Kidney epithelial cell (primary cell): Measurements from ENCODE around the gene RSPH3. TPM values are rescaled to one million over a fixed set of nuclear protein-coding genes. Genes with fewer than 3 reads are reported as not detected.
"Not testable (repeated sequence)": the region's sequence is repeated elsewhere in the genome, so short reads cannot be mapped to it uniquely, and the experiment has no call there.

Source experiments
- DNase-seq: peaks from one replicate; pipeline ENCODE4 v3.0.0-alpha.2; 2010; ENCODE audit warnings: low read depth
- H3K27me3 ChIP-seq: 2 replicates; pipeline ENCODE4 v1.6.0; 2011; ENCODE audit warnings: low read length; ENCODE audit not compliant: control insufficient read depth, insufficient read depth
- H3K36me3 ChIP-seq: 2 replicates; pipeline ENCODE4 v1.5.1; 2011; ENCODE audit warnings: low read length; ENCODE audit not compliant: control insufficient read depth, insufficient read depth
- H3K4me3 ChIP-seq: 2 replicates; pipeline ENCODE4 v1.5.1; 2011; ENCODE audit warnings: low read depth, mild to moderate bottlenecking, control low read depth, low read length
- CTCF ChIP-seq: IDR thresholded peaks from 2 replicates; pipeline ENCODE4 v1.5.1; 2011; ENCODE audit warnings: mild to moderate bottlenecking, moderate library complexity, low read length, control low read depth, inconsistent platforms; ENCODE audit not compliant: insufficient read depth, poor library complexity, severe bottlenecking
- total RNA-seq: library from RNA; depleted of rRNA; stranded (reverse); fragments of >200 nt; gene quantifications from 2 replicates; pipeline ENCODE4 v1.2.3, GENCODE V29; 2015

The RSPH3 gene
- total RNA-seq, 1 donor from 2014 or later: 8.3 TPM

DNA sequence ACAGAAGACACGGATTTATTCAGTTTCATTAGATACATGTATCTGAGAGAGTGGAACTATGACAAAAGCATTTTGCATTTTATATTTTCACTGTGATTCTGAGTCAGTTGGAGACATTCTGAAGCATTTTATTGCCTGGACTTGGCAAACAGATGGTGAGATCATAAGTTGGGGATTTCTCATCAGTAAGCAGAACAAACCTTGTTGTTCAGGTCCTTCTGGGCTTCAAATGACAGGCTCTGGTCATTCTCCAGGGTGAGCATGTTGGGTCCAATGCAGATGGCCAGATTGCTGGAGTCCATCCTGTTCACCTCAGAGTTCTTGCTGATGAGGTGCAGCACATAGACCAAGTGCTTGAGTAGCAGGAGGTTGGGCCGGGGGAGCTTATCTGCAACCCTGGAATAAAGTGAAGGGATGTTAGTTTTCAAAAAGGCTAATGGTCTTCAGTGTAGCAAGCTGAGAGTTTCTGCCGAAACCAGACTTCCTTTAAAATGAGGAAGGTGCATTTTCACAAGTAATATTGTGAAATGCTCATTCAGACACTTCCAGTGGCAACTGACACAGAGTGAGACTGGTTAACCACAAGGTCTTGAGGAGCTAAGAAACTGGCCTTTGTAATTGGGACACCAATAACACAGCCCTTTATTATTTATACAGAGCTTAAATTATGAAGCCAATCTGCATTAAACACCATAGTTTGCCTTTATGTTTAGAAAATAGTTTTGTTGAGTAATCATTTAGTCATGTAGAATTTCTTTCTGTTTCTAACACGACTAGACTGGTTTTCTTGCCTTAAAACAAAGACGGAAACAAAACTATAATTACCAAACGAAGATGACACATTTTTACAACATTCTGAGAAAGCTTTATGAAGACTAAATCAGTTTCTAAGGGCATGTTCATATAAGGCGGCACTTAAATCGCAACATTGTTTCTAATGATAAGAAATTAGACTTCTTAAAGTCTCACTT, 39.2 kb upstream of the RSPH3 start:
- DNase-seq: no peak
- TF ChIP-seq CTCF: no peak
- Histone ChIP-seq H3K4me3 (no peak overlapping the region), H3K27me3 (no peaks in the 10 kb centered on the region), H3K36me3 (no peaks in the 10 kb centered on the region)

DNA sequence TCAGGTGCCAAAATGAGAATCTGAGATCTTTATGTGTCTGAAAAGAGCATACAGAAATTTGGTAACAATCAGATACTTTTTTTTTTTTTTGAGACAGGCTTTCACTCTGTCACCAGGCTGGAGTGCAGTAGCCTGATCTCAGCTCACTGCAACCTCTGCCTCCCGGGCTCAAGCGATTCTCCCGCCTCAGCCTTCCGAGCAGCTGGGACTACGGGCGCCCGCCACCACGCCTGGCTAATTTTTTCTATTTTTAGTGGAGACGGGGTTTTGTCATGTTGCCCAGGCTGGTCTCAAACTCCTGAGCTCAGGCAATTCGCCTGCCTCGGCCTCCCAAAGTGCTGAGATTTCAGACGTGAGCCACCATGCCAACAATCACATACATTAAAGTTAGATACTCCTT, 38.3 kb upstream of the RSPH3 start:
- not testable (repeated sequence) for H3K4me3 ChIP-seq, H3K27me3 ChIP-seq, H3K36me3 ChIP-seq, DNase-seq

DNA sequence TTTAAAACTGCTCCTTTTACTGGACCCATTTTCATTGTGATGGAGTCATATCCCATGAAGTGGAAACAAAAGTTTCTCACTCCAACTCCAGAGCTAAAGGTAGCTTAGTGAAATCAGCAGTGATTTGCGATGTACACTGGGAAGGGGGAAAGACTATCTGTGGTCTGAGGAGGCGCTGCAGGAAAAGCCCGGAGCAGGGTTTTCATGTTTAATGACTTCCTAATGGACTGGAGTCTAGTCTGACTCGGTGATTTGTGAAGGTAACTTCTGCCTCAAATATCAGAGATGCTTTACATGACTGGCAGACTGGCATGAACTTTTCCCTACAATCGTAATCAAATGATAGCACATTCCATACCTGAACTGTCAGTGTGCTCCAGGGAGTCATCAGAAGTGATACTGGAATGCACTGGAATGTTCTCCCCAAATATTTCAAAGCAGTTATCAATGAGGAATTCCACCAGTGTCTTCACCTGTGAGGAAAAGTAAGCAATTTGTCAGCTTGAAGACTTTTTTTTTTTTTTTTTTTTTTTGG, 37.8 kb upstream of the RSPH3 start:
- no peaks in the 10 kb centered on the region for H3K36me3 ChIP-seq
- no peak overlapping the region for H3K4me3 ChIP-seq
- TF ChIP-seq CTCF: no peak
- DNase-seq: no peak
- no peaks in the 10 kb centered on the region for H3K27me3 ChIP-seq

- DNase-seq: no peak
- TF ChIP-seq CTCF: no peak
- no peak overlapping the region for H3K4me3 ChIP-seq
- no peaks in the 10 kb centered on the region for H3K27me3 ChIP-seq
- no peaks in the 10 kb centered on the region for H3K36me3 ChIP-seq
Observed at GRCh38 chr6:159036673-159037072, 36.7 kb upstream of the RSPH3 start.

DNA sequence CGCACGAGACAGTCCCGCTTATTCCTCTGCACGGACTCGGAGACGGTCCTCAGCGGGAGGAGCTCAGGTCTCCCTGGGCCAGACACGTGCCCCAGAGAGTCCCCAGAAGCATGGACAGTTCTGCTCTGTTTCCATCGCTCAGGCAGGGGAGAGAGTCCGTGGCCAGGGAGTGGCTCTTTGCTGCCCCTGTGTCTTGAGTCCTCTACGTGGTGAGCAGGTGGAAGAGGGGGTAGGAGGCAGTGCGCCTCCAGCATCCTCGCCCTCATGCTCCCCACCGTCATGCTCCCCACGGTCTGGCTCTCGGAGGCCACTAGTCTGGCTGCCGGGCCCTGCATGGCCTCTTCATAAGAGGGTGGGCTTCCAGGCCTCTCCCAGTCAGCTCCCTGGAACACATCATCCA, 35.9 kb upstream of the RSPH3 start:
- TF ChIP-seq CTCF: no peak

GRCh38 chr6:159033160-159034049, 33.4 kb upstream of the RSPH3 start:
- TF ChIP-seq CTCF: no peak
- no peak overlapping the region for H3K4me3 ChIP-seq
- no peaks in the 10 kb centered on the region for H3K36me3 ChIP-seq
- no peaks in the 10 kb centered on the region for H3K27me3 ChIP-seq
- no peak for DNase-seq

More for the DNA sequence above, 35.9 kb upstream of the RSPH3 start:
- DNase-seq: no peak
- Histone ChIP-seq H3K4me3 (no peak overlapping the region), H3K36me3 (no peaks in the 10 kb centered on the region), H3K27me3 (no peaks in the 10 kb centered on the region)
